ENCODE data around the gene SLX4IP. TPM values are rescaled to one million over a fixed set of nuclear protein-coding genes. Genes with fewer than 3 reads are reported as not detected.

Gene SLX4IP
- total and polyA plus RNA-seq, 2 of the 13 experiments (the other 11 are each of a cell fraction or from before 2014, with no cell fraction given), result 3.6 to 7.3 TPM

GRCh38 chr20:10671919-10672623 lies 237.0 kb downstream of the SLX4IP start (continued):
- TF ChIP-seq CENPBD1 (CRISPR knock-in tag; IDR thresholded peaks at IDR 0.05; ENCODE audit: borderline replicate concordance, low read depth) (no peak), PAF1 (CRISPR knock-in tag; IDR thresholded peaks at IDR 0.05) (no peak), NFRKB (IDR thresholded peaks at IDR 0.05) (no peak), LRRFIP1 (CRISPR knock-in tag; conservative IDR thresholded peaks at IDR 0.05) (no peak), TGIF2 (CRISPR knock-in tag; IDR thresholded peaks at IDR 0.05) (no peak), SRY (CRISPR knock-in tag; IDR thresholded peaks at IDR 0.05) (peak; percentile 55; the same call in 1 of the 2 replicates), AKAP8 (CRISPR knock-in tag; IDR thresholded peaks at IDR 0.05) (no peak), TP53 (CRISPR knock-in tag; conservative IDR thresholded peaks at IDR 0.05) (no peak), NKX3-1 (CRISPR knock-in tag; IDR thresholded peaks at IDR 0.05) (no peak), ZNF770 (CRISPR knock-in tag; IDR thresholded peaks at IDR 0.05) (no peak; the same call in 1 of the 2 replicates), U2AF2 (IDR thresholded peaks at IDR 0.05; ENCODE audit: low read depth, low read length) (no peak), RORA (CRISPR knock-in tag; IDR thresholded peaks at IDR 0.05) (no peak), DR1 (CRISPR knock-in tag; IDR thresholded peaks at IDR 0.05) (no peak; the same call in 1 of the 2 replicates), MAZ (IDR thresholded peaks at IDR 0.05; ENCODE audit: borderline replicate concordance, low read depth, low read length) (no peak), MAZ (CRISPR knock-in tag; IDR thresholded peaks at IDR 0.05; ENCODE audit: low read depth) (no peak), ZNF841 (CRISPR knock-in tag; IDR thresholded peaks at IDR 0.05; ENCODE audit: borderline replicate concordance) (no peak), ZNF280D (CRISPR knock-in tag; IDR thresholded peaks at IDR 0.05) (0 out of 2 replicates have a peak, but pooled peaks have one; percentile 3), GMEB1 (CRISPR knock-in tag; IDR thresholded peaks at IDR 0.05; ENCODE audit: borderline replicate concordance) (no peak), ZNF891 (CRISPR knock-in tag; IDR thresholded peaks at IDR 0.05) (no peak; the same call in 1 of the 2 replicates), ASH2L (IDR thresholded peaks at IDR 0.05; ENCODE audit: insufficient read length, low read depth, low read length) (no peak)
